ENCODE results near the gene SNX32.
A peak's percentile ranks its signal among the peaks of the same experiment; 100 is the strongest.
"Not testable (repeated sequence)": the region's sequence is repeated elsewhere in the genome, so short reads cannot be mapped to it uniquely, and the experiment has no call there.

Gene SNX32

GRCh38 chr11:65829459-65829858 lies 4.3 kb upstream of the SNX32 start:
- no peak for DNase-seq

GRCh38 chr11:65832231-65832630 lies 1.5 kb upstream of the SNX32 start:
- DNase-seq, result not testable (repeated sequence)

GRCh38 chr11:65834202-65834601 lies 439 bp downstream of the SNX32 start:
- no peak for DNase-seq

- no peak for DNase-seq
Observed at GRCh38 chr11:65842144-65842543, 8.4 kb downstream of the SNX32 start.

- no peak for DNase-seq
Observed at GRCh38 chr11:65843811-65844210, 10.0 kb downstream of the SNX32 start.

- DNase-seq, result no peak
Observed at GRCh38 chr11:65844231-65844872, 10.6 kb downstream of the SNX32 start.

GRCh38 chr11:65847746-65848145 lies 14.0 kb downstream of the SNX32 start:
- no peak for DNase-seq

- peak; percentile 9 for DNase-seq
Observed at GRCh38 chr11:65848693-65849092, 14.9 kb downstream of the SNX32 start.

GRCh38 chr11:65849366-65849765 lies 15.6 kb downstream of the SNX32 start:
- DNase-seq, result peak; percentile 4

GRCh38 chr11:65849771-65850216 lies 16.0 kb downstream of the SNX32 start:
- peak; percentile 24 for DNase-seq

- peak; percentile 29 for DNase-seq
Observed at GRCh38 chr11:65850217-65851082, 16.7 kb downstream of the SNX32 start.

GRCh38 chr11:65851083-65851579 lies 17.4 kb downstream of the SNX32 start:
- DNase-seq, result peak; percentile 50

GRCh38 chr11:65851811-65852507 lies 18.2 kb downstream of the SNX32 start:
- peak; percentile 31 for DNase-seq

GRCh38 chr11:65852508-65853245 lies 18.9 kb downstream of the SNX32 start:
- peak; percentile 30 for DNase-seq

GRCh38 chr11:65853246-65853979 lies 19.6 kb downstream of the SNX32 start:
- peak; percentile 6 for DNase-seq

GRCh38 chr11:65854161-65854592 lies 20.4 kb downstream of the SNX32 start:
- DNase-seq, result peak; percentile 11

- no peak for DNase-seq
Observed at GRCh38 chr11:65854852-65855837, 21.4 kb downstream of the SNX32 start.

- DNase-seq, result no peak
Observed at GRCh38 chr11:65855927-65856363, 22.2 kb downstream of the SNX32 start.

- DNase-seq, result peak; percentile 76
Observed at GRCh38 chr11:65856689-65857499, 23.1 kb downstream of the SNX32 start.

GRCh38 chr11:65857500-65857852 lies 23.7 kb downstream of the SNX32 start:
- DNase-seq, result no peak
